ENCODE results near the gene HHLA2.

GRCh38 chr3:108391917-108392593, 95.7 kb downstream of the HHLA2 start:
- TF ChIP-seq, protein P1, sequence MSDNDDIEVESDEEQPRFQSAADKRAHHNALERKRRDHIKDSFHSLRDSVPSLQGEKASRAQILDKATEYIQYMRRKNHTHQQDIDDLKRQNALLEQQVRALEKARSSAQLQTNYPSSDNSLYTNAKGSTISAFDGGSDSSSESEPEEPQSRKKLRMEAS (IDR thresholded peaks at IDR 0.05; ENCODE audit: low read depth, low read length), result no peak
- TF ChIP-seq, protein P2, sequence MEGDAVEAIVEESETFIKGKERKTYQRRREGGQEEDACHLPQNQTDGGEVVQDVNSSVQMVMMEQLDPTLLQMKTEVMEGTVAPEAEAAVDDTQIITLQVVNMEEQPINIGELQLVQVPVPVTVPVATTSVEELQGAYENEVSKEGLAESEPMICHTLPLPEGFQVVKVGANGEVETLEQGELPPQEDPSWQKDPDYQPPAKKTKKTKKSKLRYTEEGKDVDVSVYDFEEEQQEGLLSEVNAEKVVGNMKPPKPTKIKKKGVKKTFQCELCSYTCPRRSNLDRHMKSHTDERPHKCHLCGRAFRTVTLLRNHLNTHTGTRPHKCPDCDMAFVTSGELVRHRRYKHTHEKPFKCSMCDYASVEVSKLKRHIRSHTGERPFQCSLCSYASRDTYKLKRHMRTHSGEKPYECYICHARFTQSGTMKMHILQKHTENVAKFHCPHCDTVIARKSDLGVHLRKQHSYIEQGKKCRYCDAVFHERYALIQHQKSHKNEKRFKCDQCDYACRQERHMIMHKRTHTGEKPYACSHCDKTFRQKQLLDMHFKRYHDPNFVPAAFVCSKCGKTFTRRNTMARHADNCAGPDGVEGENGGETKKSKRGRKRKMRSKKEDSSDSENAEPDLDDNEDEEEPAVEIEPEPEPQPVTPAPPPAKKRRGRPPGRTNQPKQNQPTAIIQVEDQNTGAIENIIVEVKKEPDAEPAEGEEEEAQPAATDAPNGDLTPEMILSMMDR (IDR thresholded peaks at IDR 0.05; ENCODE audit: low read depth, low read length), result no peak

All from NB4 (cell line).